GM12801 (cell line): ENCODE results near the gene ZNF578.

Source experiments
- TF ChIP-seq, protein P1 (sequence below): IDR thresholded peaks from one replicate; pipeline ENCODE4 v1.5.1; 2011; ENCODE audit warnings: control low read depth; ENCODE audit not compliant: insufficient read length; ENCODE audit errors: extremely low read depth

The ZNF578 gene

DNA sequence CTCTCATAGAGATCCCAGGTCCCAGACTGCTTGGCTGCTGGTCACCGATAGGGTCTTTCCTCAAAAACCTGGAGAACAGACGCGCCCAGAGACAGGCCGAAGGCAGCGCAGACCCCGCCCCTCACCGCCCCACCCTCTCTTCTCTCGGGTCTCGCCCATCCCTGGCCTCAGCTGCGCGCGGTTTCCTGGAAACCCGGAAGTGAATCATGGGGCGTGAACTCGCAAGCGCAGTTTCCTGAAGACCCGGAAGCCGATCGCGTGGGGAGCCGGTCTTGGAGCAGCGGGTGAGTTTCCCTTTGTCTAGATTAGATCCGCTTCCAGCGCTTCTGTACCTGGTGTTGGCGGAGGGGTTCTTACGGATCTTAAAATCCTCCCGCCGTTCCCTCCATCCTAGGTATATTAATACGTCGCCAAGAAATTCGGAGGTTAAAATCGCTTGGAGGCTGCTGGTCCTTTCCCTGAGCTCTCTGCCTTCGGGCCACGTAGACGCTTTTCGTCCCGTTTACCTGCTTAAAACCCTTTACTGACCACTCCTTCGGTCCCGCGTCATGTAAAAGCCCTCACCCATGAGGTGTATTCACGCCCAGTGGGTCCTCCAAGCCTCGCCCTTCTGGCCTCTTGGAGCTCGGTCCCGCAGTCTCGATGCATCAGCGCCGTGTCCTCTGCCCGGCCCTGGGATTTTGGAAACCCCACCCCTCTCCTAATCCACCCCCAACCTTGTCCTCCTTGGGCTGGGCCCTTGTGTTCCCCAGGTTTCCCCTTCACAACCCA lies at the start of gene ZNF578:
Gene ZNF578 (plus strand): TSS at position 230 of the 771 bp plus-strand sequence. CDS start 48,293 bp downstream, outside the sequence.
- TF ChIP-seq, protein P1, sequence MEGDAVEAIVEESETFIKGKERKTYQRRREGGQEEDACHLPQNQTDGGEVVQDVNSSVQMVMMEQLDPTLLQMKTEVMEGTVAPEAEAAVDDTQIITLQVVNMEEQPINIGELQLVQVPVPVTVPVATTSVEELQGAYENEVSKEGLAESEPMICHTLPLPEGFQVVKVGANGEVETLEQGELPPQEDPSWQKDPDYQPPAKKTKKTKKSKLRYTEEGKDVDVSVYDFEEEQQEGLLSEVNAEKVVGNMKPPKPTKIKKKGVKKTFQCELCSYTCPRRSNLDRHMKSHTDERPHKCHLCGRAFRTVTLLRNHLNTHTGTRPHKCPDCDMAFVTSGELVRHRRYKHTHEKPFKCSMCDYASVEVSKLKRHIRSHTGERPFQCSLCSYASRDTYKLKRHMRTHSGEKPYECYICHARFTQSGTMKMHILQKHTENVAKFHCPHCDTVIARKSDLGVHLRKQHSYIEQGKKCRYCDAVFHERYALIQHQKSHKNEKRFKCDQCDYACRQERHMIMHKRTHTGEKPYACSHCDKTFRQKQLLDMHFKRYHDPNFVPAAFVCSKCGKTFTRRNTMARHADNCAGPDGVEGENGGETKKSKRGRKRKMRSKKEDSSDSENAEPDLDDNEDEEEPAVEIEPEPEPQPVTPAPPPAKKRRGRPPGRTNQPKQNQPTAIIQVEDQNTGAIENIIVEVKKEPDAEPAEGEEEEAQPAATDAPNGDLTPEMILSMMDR: no peak

DNA sequence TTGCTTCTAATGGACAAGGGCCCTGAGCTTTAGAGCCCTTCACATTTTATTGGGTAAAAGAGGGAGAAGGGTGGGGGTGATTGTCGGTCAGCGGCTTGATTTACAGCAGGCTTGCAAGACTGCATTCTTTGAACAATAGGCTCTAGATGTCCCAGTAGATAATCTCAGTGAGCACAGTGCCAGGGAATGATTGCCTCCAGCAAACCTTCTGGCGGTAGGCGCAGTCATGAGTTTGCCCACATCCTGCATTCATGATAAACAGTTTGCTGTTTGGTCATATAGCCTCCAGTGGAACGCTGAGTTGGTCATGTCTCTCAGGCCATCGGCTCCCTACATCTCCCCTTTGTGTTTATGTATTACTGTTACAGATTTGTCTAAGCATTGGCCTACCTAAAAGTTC lies 43.1 kb upstream of the ZNF578 start:
- TF ChIP-seq, protein P1: no peak

- TF ChIP-seq, protein P1: no peak
These were observed 37.6 kb upstream of the ZNF578 start for GRCh38 chr19:52415711-52416110.

- TF ChIP-seq, protein P1: no peak
These were observed 24.4 kb upstream of the ZNF578 start, which contains the start of gene ZNF534 for GRCh38 chr19:52428937-52429336. TSS of gene ZNF534 (plus strand) at chr19:52429148. CDS start at chr19:52431475, 2,327 bp downstream.

GRCh38 chr19:52442179-52442578 lies 11.2 kb upstream of the ZNF578 start:
- TF ChIP-seq, protein P1: no peak

DNA sequence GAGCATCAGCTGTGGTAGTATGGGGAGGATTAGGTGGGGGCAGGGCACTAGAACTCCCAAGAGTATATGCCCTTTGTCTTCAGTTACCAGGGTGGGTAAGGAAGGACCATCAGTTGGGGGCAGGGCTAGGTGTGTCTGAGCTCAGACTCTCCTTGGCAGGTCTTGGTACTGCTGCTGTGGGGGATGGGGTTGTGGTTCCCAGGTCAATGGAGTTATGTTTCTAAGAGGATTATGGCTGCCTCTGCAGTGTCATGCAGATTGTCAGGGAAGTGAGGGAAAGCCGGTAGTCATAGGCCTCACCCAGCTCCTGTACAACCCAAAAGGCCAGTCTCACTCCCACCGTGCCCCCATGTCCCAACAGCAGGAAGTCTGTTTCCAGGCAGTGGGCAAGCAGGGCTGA lies 8.8 kb upstream of the ZNF578 start:
- TF ChIP-seq, protein P1: no peak

- TF ChIP-seq, protein P1: no peak
These were observed 2.1 kb upstream of the ZNF578 start for GRCh38 chr19:52451241-52451640.
